HEK293T (cell line): Measurements from ENCODE around the gene NPEPL1.

Experiments used
- CTCF ChIA-PET: fragments of 350-600 bp; formaldehyde crosslinking; extraction: SDS; loops from one replicate; lab custom pipeline; 2021; ENCODE audit warnings: antibody characterized with exemption, inconsistent platforms; lab: Yijun Ruan, JAX
- POLR2A ChIA-PET: fragments of 350-600 bp; formaldehyde crosslinking; extraction: SDS; loops from one replicate; lab custom pipeline; 2020; ENCODE audit warnings: antibody characterized with exemption, inconsistent platforms; lab: Yijun Ruan, JAX
- DNase-seq: peaks from one replicate; pipeline ENCODE4 v3.0.0; 2012; ENCODE audit warnings: mixed read lengths; ENCODE audit errors: extremely low spot score
- ARNT ChIP-seq: fragments of 450-650 bp; IDR thresholded peaks from 2 replicates; pipeline ENCODE4 v1.6.1; 2017; ENCODE audit warnings: mild to moderate bottlenecking
- BHLHE40 ChIP-seq: fragments of 450-650 bp; IDR thresholded peaks from 2 replicates; pipeline ENCODE4 v1.6.1; 2016; ENCODE audit warnings: mild to moderate bottlenecking, moderate library complexity, borderline replicate concordance
- CTBP1 ChIP-seq: fragments of 450-650 bp; IDR thresholded peaks from 2 replicates; pipeline ENCODE4 v1.6.1; 2016; ENCODE audit warnings: borderline replicate concordance
- ELF4 ChIP-seq: fragments of 450-650 bp; IDR thresholded peaks from 2 replicates; pipeline ENCODE4 v1.6.1; 2017; ENCODE audit warnings: antibody characterized with exemption
- FOXA1 ChIP-seq: fragments of 450-650 bp; IDR thresholded peaks from 2 replicates; pipeline ENCODE4 v1.6.1; 2016; ENCODE audit warnings: mild to moderate bottlenecking
- FOXK2 ChIP-seq: fragments of 450-650 bp; IDR thresholded peaks from 2 replicates; pipeline ENCODE4 v1.6.1; 2016; ENCODE audit warnings: mild to moderate bottlenecking
- FOXM1 ChIP-seq: fragments of 450-650 bp; IDR thresholded peaks from 2 replicates; pipeline ENCODE4 v1.6.1; 2017; ENCODE audit warnings: mild to moderate bottlenecking, borderline replicate concordance
- HDGF ChIP-seq: fragments of 450-650 bp; IDR thresholded peaks from 2 replicates; pipeline ENCODE4 v1.6.1; 2017; ENCODE audit warnings: antibody characterized with exemption, borderline replicate concordance
- L3MBTL2 ChIP-seq: fragments of 450-650 bp; conservative IDR thresholded peaks from 2 replicates; pipeline ENCODE4 v1.6.1; 2016; ENCODE audit warnings: mild to moderate bottlenecking
- LEF1 ChIP-seq: fragments of 450-650 bp; IDR thresholded peaks from 2 replicates; pipeline ENCODE4 v1.6.1; 2017; ENCODE audit warnings: mild to moderate bottlenecking, borderline replicate concordance
- NFRKB ChIP-seq: fragments of 450-650 bp; IDR thresholded peaks from 2 replicates; pipeline ENCODE4 v1.6.1; 2016; ENCODE audit warnings: mild to moderate bottlenecking, moderate library complexity
- PKNOX1 ChIP-seq: fragments of 450-650 bp; IDR thresholded peaks from 2 replicates; pipeline ENCODE4 v1.6.1; 2016
- SP1 ChIP-seq: fragments of 450-650 bp; IDR thresholded peaks from 2 replicates; pipeline ENCODE4 v1.6.1; 2017
- SUZ12 ChIP-seq: fragments of 450-650 bp; IDR thresholded peaks from 2 replicates; pipeline ENCODE4 v1.6.1; 2016; ENCODE audit warnings: mild to moderate bottlenecking
- TARDBP ChIP-seq: fragments of 450-650 bp; IDR thresholded peaks from 2 replicates; pipeline ENCODE4 v1.6.1; 2016
- ZNF384 ChIP-seq: fragments of 450-650 bp; IDR thresholded peaks from 2 replicates; pipeline ENCODE4 v1.6.1; 2016

Gene NPEPL1

GRCh38 chr20:58706975-58707681 lies 14.5 kb downstream of the NPEPL1 start:
- no peak for DNase-seq
- ChIA-PET POLR2A (interaction anchor here (1.4 kb wide), 1 partner anchor 56 kb away, joined by 4 read pairs; the partner anchor contains the start of gene STX16), CTCF (no interaction called here)
- TF ChIP-seq CTBP1 (no peak), NFRKB (no peak), ZNF384 (no peak), FOXM1 (no peak), TARDBP (no peak), FOXA1 (no peak), ELF4 (no peak), SUZ12 (no peak), SP1 (no peak), BHLHE40 (no peak), HDGF (no peak), FOXK2 (no peak), PKNOX1 (no peak), ARNT (no peak), L3MBTL2 (no peak), LEF1 (no peak)

DNA sequence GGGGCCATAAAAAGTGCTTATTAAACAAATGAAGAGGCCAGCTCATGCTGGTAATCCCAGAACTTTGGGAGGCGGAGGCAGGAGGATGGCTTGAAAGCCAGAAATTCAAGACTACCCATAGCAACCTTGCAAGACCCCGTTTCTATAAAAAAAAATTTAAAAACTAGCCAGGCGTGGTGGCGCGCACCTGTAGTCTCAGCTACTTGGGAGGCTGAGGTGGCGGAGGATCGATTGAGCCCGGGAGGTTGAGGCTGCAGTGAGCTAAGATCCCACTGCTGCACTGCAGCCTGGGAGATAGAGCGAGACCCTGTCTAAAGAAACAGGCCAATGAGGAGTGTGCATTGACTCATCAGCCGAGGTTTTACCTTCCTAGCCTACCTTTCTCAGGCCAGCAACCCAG lies 15.2 kb downstream of the NPEPL1 start:
- DNase-seq: no peak
- ChIA-PET POLR2A (interaction anchor here (1.4 kb wide), 1 partner anchor 57 kb away, joined by 4 read pairs; the partner anchor contains the start of gene STX16), CTCF (no interaction called here)
- no peak for TF ChIP-seq LEF1
- TF ChIP-seq NFRKB: no peak
- TF ChIP-seq CTBP1: no peak
- no peak for TF ChIP-seq ARNT
- no peak for TF ChIP-seq L3MBTL2
- TF ChIP-seq PKNOX1: no peak
- TF ChIP-seq SUZ12: no peak
- TF ChIP-seq HDGF: no peak
- no peak for TF ChIP-seq FOXK2
- TF ChIP-seq BHLHE40: no peak
- no peak for TF ChIP-seq SP1
- no peak for TF ChIP-seq FOXA1
- no peak for TF ChIP-seq FOXM1
- TF ChIP-seq ZNF384: no peak

DNA sequence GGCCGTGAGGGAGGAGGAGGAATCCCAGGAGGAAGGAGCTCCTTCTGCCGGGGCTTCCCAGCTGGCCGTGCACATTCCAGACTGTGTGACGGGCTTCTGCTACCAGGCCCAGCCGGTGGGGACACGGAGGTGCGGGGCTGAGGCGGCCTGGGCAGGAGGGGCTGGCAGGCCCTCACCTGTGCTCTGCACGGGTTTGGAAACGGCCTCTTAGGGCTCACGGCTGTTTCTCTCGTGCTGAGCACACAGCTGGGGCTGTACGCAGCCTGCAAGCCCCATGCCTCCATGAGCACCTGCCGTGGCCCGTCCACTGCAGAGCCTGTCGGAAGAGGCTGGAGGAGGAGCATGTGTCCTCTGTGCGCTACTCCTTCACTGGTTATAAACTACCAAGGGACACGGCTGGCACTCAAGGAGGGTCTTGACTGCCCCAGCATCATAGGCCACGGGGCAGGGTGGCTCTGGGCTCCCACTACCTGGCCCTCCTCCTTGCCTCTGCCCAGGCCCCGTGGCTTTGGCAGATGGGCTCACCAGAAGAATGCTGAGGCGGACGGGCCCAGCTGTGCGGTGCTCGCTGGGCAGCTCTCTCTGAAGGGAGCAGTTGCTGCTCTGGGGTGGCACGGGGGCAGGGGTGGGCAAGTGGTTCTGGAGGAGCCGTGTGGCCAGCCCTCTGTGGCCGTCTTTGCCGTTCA lies 15.8 kb downstream of the NPEPL1 start:
- ChIA-PET POLR2A (interaction anchor here (1.4 kb wide), 1 partner anchor 57 kb away, joined by 4 read pairs; the partner anchor contains the start of gene STX16), CTCF (no interaction called here)
- no peak for TF ChIP-seq SUZ12
- TF ChIP-seq FOXM1: no peak
- no peak for TF ChIP-seq BHLHE40
- no peak for TF ChIP-seq FOXK2
- TF ChIP-seq ARNT: no peak
- TF ChIP-seq CTBP1: no peak
- TF ChIP-seq ELF4: no peak
- TF ChIP-seq LEF1: no peak
- TF ChIP-seq SP1: no peak
- TF ChIP-seq L3MBTL2: no peak
- no peak for TF ChIP-seq FOXA1
- no peak for TF ChIP-seq ZNF384
- no peak for DNase-seq

DNA sequence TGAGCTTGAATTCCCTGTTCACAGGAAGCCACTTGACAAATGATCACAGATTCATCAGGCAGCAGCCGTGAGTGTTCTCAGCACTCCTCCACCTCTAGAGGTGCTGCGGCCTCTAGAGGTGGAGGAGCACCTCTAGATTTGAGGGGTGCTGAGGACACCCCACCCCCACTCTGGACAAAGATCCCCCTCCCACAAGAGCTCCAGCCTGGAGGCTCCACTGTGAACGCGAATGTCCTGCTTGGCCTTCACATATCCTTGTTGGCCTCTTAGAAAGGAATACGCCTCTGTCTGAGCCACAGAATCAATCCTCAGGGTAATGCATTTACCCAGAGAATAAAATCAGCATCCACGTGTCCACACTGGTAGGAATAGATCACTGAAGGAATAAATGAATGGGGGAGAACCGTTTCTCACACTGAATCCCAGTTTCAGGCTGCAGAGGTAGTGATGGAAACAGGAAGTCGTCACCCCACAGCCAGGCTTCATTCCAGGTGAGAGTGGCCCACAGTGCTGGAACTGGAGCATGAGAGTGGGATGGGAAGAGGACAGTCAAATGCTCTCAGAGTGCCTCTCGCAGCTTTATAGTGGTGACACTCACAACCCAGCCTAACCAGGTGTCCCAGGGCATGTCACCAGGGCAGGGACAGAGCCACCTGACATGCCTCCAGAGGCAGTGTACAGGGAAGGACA lies 16.6 kb downstream of the NPEPL1 start:
- DNase-seq: no peak
- ChIA-PET CTCF (no interaction called here), POLR2A (no interaction called here)
- TF ChIP-seq PKNOX1 (no peak), FOXK2 (no peak), ARNT (no peak), SP1 (no peak), HDGF (no peak), ELF4 (no peak), FOXM1 (no peak), SUZ12 (no peak), CTBP1 (no peak), L3MBTL2 (no peak), LEF1 (no peak), ZNF384 (no peak), NFRKB (no peak), TARDBP (no peak), FOXA1 (no peak), BHLHE40 (no peak)

GRCh38 chr20:58709703-58710039 lies 17.1 kb downstream of the NPEPL1 start:
- no peak for DNase-seq
- ChIA-PET POLR2A (no interaction called here), CTCF (no interaction called here)
- no peak for TF ChIP-seq LEF1
- TF ChIP-seq ZNF384: no peak
- no peak for TF ChIP-seq ELF4
- no peak for TF ChIP-seq TARDBP
- no peak for TF ChIP-seq BHLHE40
- no peak for TF ChIP-seq FOXA1
- TF ChIP-seq L3MBTL2: no peak
- no peak for TF ChIP-seq SP1
- no peak for TF ChIP-seq FOXM1
- TF ChIP-seq ARNT: no peak
- TF ChIP-seq HDGF: no peak
- TF ChIP-seq CTBP1: no peak
- no peak for TF ChIP-seq NFRKB
